ENCODE measurements around the gene TANGO2. TPM values are rescaled to one million over a fixed set of nuclear protein-coding genes. Genes with fewer than 3 reads are reported as not detected.

Gene TANGO2
- polyA plus RNA-seq, 1 of the 3 experiments (the other 2 are of a cell fraction), result 20.7 TPM

- Histone ChIP-seq H3K9me2 (no peaks in the 10 kb centered on the region), H3K27ac (ENCODE audit: low read depth in 2 of 2, low read length in 1 of 2) (no peak overlapping the region), H3K4me2 (no peak overlapping the region), H4K20me1 (ENCODE audit: insufficient read depth) (peaks cover 20% of the 10 kb centered on the region), H3K36me3 (replicated peaks in 1 of 2; ENCODE audit: control insufficient read depth in 1 of 2, insufficient read depth in 2 of 2, low read length in 1 of 2) (peaks cover 0 to 43% of the 10 kb centered on the region in 2 experiments), H3K4me3 (ENCODE audit: low read depth in 2 of 2, low read length in 1 of 2) (no peak overlapping the region), H3K79me2 (ENCODE audit: insufficient read depth) (peaks cover 14% of the 10 kb centered on the region; the same call in 1 of the 2 replicates), H2AFZ (ENCODE audit: low read depth) (no peak overlapping the region), H3K9ac (no peak overlapping the region), H3K9me3 (no peaks in the 10 kb centered on the region), H3K27me3 (ENCODE audit: insufficient read depth) (no peaks in the 10 kb centered on the region), H3F3A (replicated peaks; ENCODE audit: insufficient read depth) (no peaks in the 10 kb centered on the region), H3K4me1 (ENCODE audit: control insufficient read depth in 1 of 2, insufficient read depth in 2 of 2, low read depth in 1 of 2, low read length in 1 of 2) (peaks cover 17 to 39% of the 10 kb centered on the region in 2 experiments; a peak in 3 of 4 replicates)
- WGBS (ENCODE audit: low lambda C conversion rate), result 70% methylated on average over 2 of the region's 33 CpGs
- DNase-seq, result no peak
- TF ChIP-seq SIN3A (IDR thresholded peaks at IDR 0.05; ENCODE audit: borderline replicate concordance, low read depth, low read length), result no peak
- no peak for TF ChIP-seq FOXM1 (IDR thresholded peaks at IDR 0.05; ENCODE audit: low read depth)
- no peak for TF ChIP-seq EP300 (IDR thresholded peaks at IDR 0.05; ENCODE audit: borderline replicate concordance in 1 of 2, low read depth in 1 of 2, low read length in 1 of 2)
- no peak for TF ChIP-seq POLR2AphosphoS5 (IDR thresholded peaks at IDR 0.05; ENCODE audit: low read depth, low read length)
- TF ChIP-seq FOSL2 (IDR thresholded peaks at IDR 0.05; ENCODE audit: borderline replicate concordance, low read depth), result no peak
- no peak for TF ChIP-seq CHD2 (IDR thresholded peaks at IDR 0.05; ENCODE audit: low read length, partially characterized antibody)
- no peak for TF ChIP-seq SMC3 (IDR thresholded peaks at IDR 0.05; ENCODE audit: low read depth, low read length)
- no peak for TF ChIP-seq REST (IDR thresholded peaks at IDR 0.05; ENCODE audit: low read depth, low read length)
- no peak for TF ChIP-seq IRF3 (IDR thresholded peaks at IDR 0.05; ENCODE audit: low read depth, low read length)
- TF ChIP-seq ELF1 (IDR thresholded peaks at IDR 0.05), result no peak
- no peak for TF ChIP-seq EZH2phosphoT487 (IDR thresholded peaks at IDR 0.05; ENCODE audit: borderline replicate concordance, low read depth)
- no peak for TF ChIP-seq USF1 (IDR thresholded peaks at IDR 0.05; ENCODE audit: borderline replicate concordance, low read depth)
- TF ChIP-seq MXI1 (IDR thresholded peaks at IDR 0.05; ENCODE audit: low read depth, low read length), result no peak
- no peak for TF ChIP-seq CTCF (IDR thresholded peaks at IDR 0.05)
- TF ChIP-seq PBX3 (IDR thresholded peaks at IDR 0.05), result no peak
- no peak for TF ChIP-seq TEAD4 (IDR thresholded peaks at IDR 0.05; ENCODE audit: borderline replicate concordance, insufficient read depth)
- no peak for TF ChIP-seq RAD21 (IDR thresholded peaks at IDR 0.05; ENCODE audit: low read length)
- no peak for TF ChIP-seq GABPA (IDR thresholded peaks at IDR 0.05; ENCODE audit: low read depth)
- POLR2A ChIA-PET, result no interaction called here
- CTCF ChIA-PET, result interaction anchor here (0.6 to 16.4 kb wide), 6 partner anchors 11 to 36 kb away, joined by 3 to 224 read pairs (median 4); no protein-coding TSS in a partner anchor
These were observed 39.5 kb upstream of the TANGO2 start for GRCh38 chr22:19981171-19981960.
